HEK293 (cell line): Measurements from ENCODE around the gene PHF10.

ENCODE experiments used
- CTCF ChIA-PET: fragments of 350-600 bp; formaldehyde crosslinking; extraction: SDS; loops from one replicate; lab custom pipeline; 2021; ENCODE audit warnings: antibody characterized with exemption; lab: Yijun Ruan, JAX
- POLR2A ChIA-PET: fragments of 300-600 bp; formaldehyde crosslinking; extraction: SDS; loops from one replicate; lab custom pipeline; 2020; ENCODE audit warnings: antibody characterized with exemption, inconsistent platforms; lab: Yijun Ruan, JAX
- H3K27ac ChIP-seq: fragments of 200-500 bp; sonication (Bioruptor generic); 2 replicates; pipeline ENCODE4 v1.5.1; 2014; ENCODE audit warnings: low read depth, low read length, control low read depth, inconsistent platforms; ENCODE audit errors: extremely low read depth
- H3K36me3 ChIP-seq, 2 experiments: fragments of 200-500 bp in 1 of 2; sonication (Bioruptor generic) in 1 of 2; 1 replicate in 1 of 2; 2 replicates in 1 of 2; pipeline ENCODE4 v1.5.1; 2014 to 2017; ENCODE audit warnings: inconsistent platforms in 2 of 2, low read length in 2 of 2; ENCODE audit not compliant: control insufficient read depth in 2 of 2, insufficient read depth in 1 of 2
- H3K4me1 ChIP-seq: fragments of 200-500 bp; sonication (Bioruptor generic); 2 replicates; pipeline ENCODE4 v1.5.1; 2014; ENCODE audit warnings: mild to moderate bottlenecking, low read length, inconsistent platforms; ENCODE audit not compliant: control insufficient read depth, insufficient read depth
- H3K4me3 ChIP-seq: 2 replicates; pipeline ENCODE4 v1.5.1; 2011; ENCODE audit warnings: low read depth, mild to moderate bottlenecking, control low read depth, low read length, moderate library complexity
- H3K9me3 ChIP-seq: fragments of 200-500 bp; sonication (Bioruptor generic); 2 replicates; pipeline ENCODE4 v1.5.1; 2014; ENCODE audit warnings: low read depth, low read length, inconsistent platforms; ENCODE audit not compliant: control insufficient read depth, insufficient read depth
- CTCF ChIP-seq: fragments of 450-650 bp; formaldehyde crosslinking; IDR thresholded peaks from 2 replicates; pipeline ENCODE4 v1.5.1; 2016; ENCODE audit warnings: missing biosample characterization, missing genetic modification characterization
- MYNN ChIP-seq: fragments of 450-650 bp; formaldehyde crosslinking; IDR thresholded peaks from 2 replicates; pipeline ENCODE4 v1.5.1; 2016; ENCODE audit warnings: missing biosample characterization, missing genetic modification characterization, borderline replicate concordance
- MZF1 ChIP-seq: fragments of 450-650 bp; formaldehyde crosslinking; IDR thresholded peaks from 2 replicates; pipeline ENCODE4 v1.5.1; 2017; ENCODE audit warnings: missing biosample characterization, missing genetic modification characterization, borderline replicate concordance
- PRDM4 ChIP-seq: fragments of 450-650 bp; formaldehyde crosslinking; IDR thresholded peaks from 2 replicates; pipeline ENCODE4 v1.5.1; 2017; ENCODE audit warnings: missing biosample characterization, missing genetic modification characterization
- SALL2 ChIP-seq: fragments of 450-650 bp; formaldehyde crosslinking; IDR thresholded peaks from 2 replicates; pipeline ENCODE4 v1.5.0; 2017; ENCODE audit warnings: missing biosample characterization, mild to moderate bottlenecking, missing genetic modification characterization, borderline replicate concordance
- SP7 ChIP-seq: fragments of 450-650 bp; formaldehyde crosslinking; IDR thresholded peaks from 2 replicates; pipeline ENCODE4 v1.5.1; 2016; ENCODE audit warnings: missing biosample characterization, missing genetic modification characterization
- ZBTB20 ChIP-seq: fragments of 450-650 bp; formaldehyde crosslinking; IDR thresholded peaks from 2 replicates; pipeline ENCODE4 v1.5.1; 2016; ENCODE audit warnings: missing biosample characterization, missing genetic modification characterization
- ZBTB44 ChIP-seq: fragments of 450-650 bp; IDR thresholded peaks from 2 replicates; pipeline ENCODE4 v1.5.1; 2018; ENCODE audit warnings: missing biosample characterization, mild to moderate bottlenecking, missing genetic modification characterization
- ZBTB8A ChIP-seq: fragments of 450-650 bp; formaldehyde crosslinking; IDR thresholded peaks from 2 replicates; pipeline ENCODE4 v1.5.1; 2016; ENCODE audit warnings: missing biosample characterization, missing genetic modification characterization
- ZEB2 ChIP-seq: fragments of 450-650 bp; formaldehyde crosslinking; IDR thresholded peaks from 2 replicates; pipeline ENCODE4 v1.5.1; 2016; ENCODE audit warnings: missing biosample characterization, missing genetic modification characterization
- ZNF138 ChIP-seq: fragments of 450-650 bp; formaldehyde crosslinking; IDR thresholded peaks from 2 replicates; pipeline ENCODE4 v1.5.1; 2016; ENCODE audit warnings: missing biosample characterization, missing genetic modification characterization, borderline replicate concordance
- ZNF211 ChIP-seq: fragments of 450-650 bp; formaldehyde crosslinking; IDR thresholded peaks from 2 replicates; pipeline ENCODE4 v1.5.1; 2016; ENCODE audit warnings: low read depth, missing biosample characterization, missing genetic modification characterization
- ZNF362 ChIP-seq: fragments of 450-650 bp; formaldehyde crosslinking; IDR thresholded peaks from 2 replicates; pipeline ENCODE4 v1.5.1; 2016; ENCODE audit warnings: missing biosample characterization, missing genetic modification characterization
- ZNF501 ChIP-seq: fragments of 450-650 bp; formaldehyde crosslinking; IDR thresholded peaks from 2 replicates; pipeline ENCODE4 v1.5.1; 2016; ENCODE audit warnings: missing biosample characterization, missing genetic modification characterization
- ZNF514 ChIP-seq: fragments of 450-650 bp; formaldehyde crosslinking; IDR thresholded peaks from 2 replicates; pipeline ENCODE4 v1.5.1; 2016; ENCODE audit warnings: missing biosample characterization, missing genetic modification characterization
- ZNF580 ChIP-seq: fragments of 450-650 bp; formaldehyde crosslinking; IDR thresholded peaks from 2 replicates; pipeline ENCODE4 v1.5.1; 2016; ENCODE audit warnings: missing biosample characterization, missing genetic modification characterization
- ZNF600 ChIP-seq: fragments of 450-650 bp; formaldehyde crosslinking; IDR thresholded peaks from 2 replicates; pipeline ENCODE4 v1.5.1; 2016; ENCODE audit warnings: missing biosample characterization, missing genetic modification characterization
- ZNF629 ChIP-seq: fragments of 450-650 bp; formaldehyde crosslinking; IDR thresholded peaks from 2 replicates; pipeline ENCODE4 v1.5.1; 2017; ENCODE audit warnings: missing biosample characterization, missing genetic modification characterization
- ZNF76 ChIP-seq: fragments of 450-650 bp; formaldehyde crosslinking; IDR thresholded peaks from 2 replicates; pipeline ENCODE4; 2016; ENCODE audit warnings: low read depth, missing biosample characterization, missing genetic modification characterization, borderline replicate concordance
- ZNF777 ChIP-seq: fragments of 450-650 bp; formaldehyde crosslinking; IDR thresholded peaks from 2 replicates; pipeline ENCODE4 v1.5.1; 2017; ENCODE audit warnings: missing biosample characterization, missing genetic modification characterization, borderline replicate concordance
- ZNF791 ChIP-seq: fragments of 450-650 bp; formaldehyde crosslinking; IDR thresholded peaks from 2 replicates; pipeline ENCODE4 v1.5.1; 2016; ENCODE audit warnings: missing biosample characterization, missing genetic modification characterization
- ZNF837 ChIP-seq: fragments of 450-650 bp; formaldehyde crosslinking; IDR thresholded peaks from 2 replicates; pipeline ENCODE4 v1.5.1; 2016; ENCODE audit warnings: missing biosample characterization, missing genetic modification characterization
- ZSCAN30 ChIP-seq: fragments of 450-650 bp; IDR thresholded peaks from 2 replicates; pipeline ENCODE4 v1.5.1; 2018; ENCODE audit warnings: missing biosample characterization, mild to moderate bottlenecking, missing genetic modification characterization, moderate library complexity
- ZXDB ChIP-seq: fragments of 450-650 bp; formaldehyde crosslinking; IDR thresholded peaks from 2 replicates; pipeline ENCODE4 v1.5.1; 2016; ENCODE audit warnings: missing biosample characterization, missing genetic modification characterization

PHF10 gene

GRCh38 chr6:169726049-169726400 is 1.7 kb upstream of the PHF10 start:
- Histone ChIP-seq H3K27ac (no peak overlapping the region), H3K36me3 (no peaks in the 10 kb centered on the region)
- CTCF ChIA-PET: no interaction called here
- peak; percentile 78; the same call in 1 of the 2 replicates for TF ChIP-seq PRDM4 (tag by site-specific recombination)
- TF ChIP-seq ZNF580 (tag by site-specific recombination): no peak
- TF ChIP-seq ZNF629 (tag by site-specific recombination): no peak
- TF ChIP-seq ZNF837 (tag by site-specific recombination): no peak
- TF ChIP-seq, all 188 proteins: peak for 1
- POLR2A ChIA-PET: interaction anchor here (0.6 to 2.3 kb wide), 7 partner anchors 12 to 819 kb away, joined by 3 to 11 read pairs (median 5); partner anchors contain the start of genes C6orf120, DYNLT2, ERMARD and WDR27
- H3K9me3 ChIP-seq: no peaks in the 10 kb centered on the region
- H3K4me3 ChIP-seq: no peak overlapping the region
- no peaks in the 10 kb centered on the region for H3K4me1 ChIP-seq

GRCh38 chr6:169725125-169726048 is 1.1 kb upstream of the PHF10 start:
- CTCF ChIA-PET: no interaction called here
- peak overlapping the region; percentile 89 for H3K4me3 ChIP-seq
- no peaks in the 10 kb centered on the region for H3K4me1 ChIP-seq
- no peaks in the 10 kb centered on the region for H3K9me3 ChIP-seq
- H3K27ac ChIP-seq: peak overlapping the region; percentile 88; the same call in 1 of the 2 replicates
- POLR2A ChIA-PET: interaction anchor here (0.6 to 2.3 kb wide), 6 partner anchors 13 to 818 kb away, joined by 3 to 11 read pairs (median 4); partner anchors contain the start of genes C6orf120, DYNLT2, ERMARD and WDR27
- H3K36me3 ChIP-seq: no peaks in the 10 kb centered on the region
- no peak for TF ChIP-seq ZXDB
- TF ChIP-seq ZBTB8A (tag by site-specific recombination): peak; percentile 29; the same call in 1 of the 2 replicates
- no peak for TF ChIP-seq MZF1 (tag by site-specific recombination)
- TF ChIP-seq MYNN (tag by site-specific recombination): no peak
- 0 out of 2 replicates have a peak, but pooled peaks have one; percentile 61 for TF ChIP-seq ZNF501 (tag by site-specific recombination)
- TF ChIP-seq ZNF138 (tag by site-specific recombination): no peak
- TF ChIP-seq ZNF600 (tag by site-specific recombination): peak; percentile 62
- TF ChIP-seq SP7 (tag by site-specific recombination): 0 out of 2 replicates have a peak, but pooled peaks have one; percentile 3
- no peak for TF ChIP-seq ZBTB44 (tag by site-specific recombination)
- TF ChIP-seq ZNF76 (tag by site-specific recombination): no peak
- no peak for TF ChIP-seq ZNF791
- TF ChIP-seq SALL2 (tag by site-specific recombination): no peak
- TF ChIP-seq ZNF514 (tag by site-specific recombination): no peak
- TF ChIP-seq ZNF211 (tag by site-specific recombination): no peak
- no peak for TF ChIP-seq ZNF777 (tag by site-specific recombination)
- TF ChIP-seq CTCF (tag by site-specific recombination): no peak
- peak; percentile 55; the same call in 1 of the 2 replicates for TF ChIP-seq ZBTB20 (tag by site-specific recombination)
- 0 out of 2 replicates have a peak, but pooled peaks have one; percentile 2 for TF ChIP-seq ZSCAN30 (tag by site-specific recombination)
- 0 out of 2 replicates have a peak, but pooled peaks have one; percentile 52 for TF ChIP-seq ZEB2 (tag by site-specific recombination)
- 0 out of 2 replicates have a peak, but pooled peaks have one; percentile 22 for TF ChIP-seq ZNF629 (tag by site-specific recombination)
- TF ChIP-seq ZNF362: peak; percentile 88
